Kidney glomerular epithelial cell (primary cell): Measurements from ENCODE around the gene DCXR.
A peak's percentile ranks its signal among the peaks of the same experiment; 100 is the strongest.

Source experiments
- DNase-seq: peaks from one replicate; lab custom pipeline; 2025; lab: John Stamatoyannopoulos, UW

DCXR gene

DNA sequence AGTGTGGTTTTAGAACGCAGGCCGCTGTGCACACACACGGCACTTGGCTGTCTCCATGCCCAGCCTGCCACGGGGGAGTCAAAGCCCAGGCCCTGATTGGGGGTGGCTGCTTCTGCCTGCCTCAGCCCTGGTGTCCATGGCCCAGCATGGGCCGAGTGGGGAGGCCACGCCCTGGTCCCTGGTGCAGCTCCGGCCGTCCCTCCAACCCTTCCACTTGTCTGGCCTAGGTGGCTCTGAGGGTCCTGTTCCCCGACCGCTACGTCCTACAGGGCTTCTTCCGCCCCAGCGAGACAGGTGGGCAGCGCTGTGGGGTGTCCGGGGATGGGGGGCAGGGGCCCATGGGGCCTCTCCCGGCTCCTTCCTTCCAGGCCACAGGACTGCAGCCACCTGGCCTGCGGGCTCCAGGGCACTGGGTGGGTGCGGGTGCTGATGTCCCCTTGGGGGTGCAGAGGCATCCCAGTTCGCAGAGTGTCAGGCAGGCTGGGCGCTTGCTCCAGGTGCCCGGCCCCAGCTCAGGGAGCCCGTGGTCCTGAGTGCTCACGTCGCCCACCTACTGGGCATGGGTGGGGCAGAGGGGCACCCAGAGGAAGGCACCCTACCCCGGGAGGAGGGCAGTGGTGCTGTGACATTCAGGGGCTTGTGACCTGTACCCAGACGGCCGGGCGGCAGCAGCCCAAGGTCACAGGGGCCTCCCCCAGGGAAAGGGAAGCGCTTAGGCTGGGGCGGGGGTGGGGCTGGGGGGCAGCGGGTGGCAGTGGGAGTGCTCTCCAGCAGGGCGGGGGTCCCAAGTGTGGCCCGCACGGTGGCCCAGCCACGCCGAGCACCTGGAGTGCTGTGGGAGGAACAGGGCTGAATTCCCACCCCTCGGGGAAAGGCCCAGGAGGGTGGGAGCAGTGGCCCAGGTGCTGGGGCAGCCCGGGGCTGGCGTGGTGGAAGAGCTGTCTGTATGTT lies 26.6 kb downstream of the DCXR start:
- DNase-seq, result no peak

DNA sequence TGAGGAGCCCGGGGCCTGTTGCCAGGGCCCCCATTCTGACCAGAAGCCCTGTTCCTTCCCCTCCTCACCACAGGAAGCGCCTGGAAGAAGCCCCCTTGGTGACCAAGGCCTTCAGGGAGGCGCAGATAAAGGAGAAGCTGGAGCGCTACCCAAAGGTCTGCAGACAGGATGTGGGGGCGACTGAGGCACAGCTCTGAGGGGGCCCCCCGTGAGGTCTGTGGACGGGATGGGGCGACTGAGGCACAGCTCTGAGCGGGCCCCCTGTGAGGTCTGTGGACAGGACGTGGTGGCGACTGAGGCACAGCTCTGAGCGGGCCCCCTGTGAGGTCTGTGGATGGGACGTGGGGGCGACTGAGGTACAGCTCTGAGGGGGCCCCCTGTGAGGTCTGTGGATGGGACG lies 28.1 kb downstream of the DCXR start:
- no peak for DNase-seq

GRCh38 chr17:82008941-82009405 lies 28.5 kb downstream of the DCXR start:
- no peak for DNase-seq

GRCh38 chr17:82008258-82008940 lies 29.1 kb downstream of the DCXR start:
- DNase-seq, result no peak

DNA sequence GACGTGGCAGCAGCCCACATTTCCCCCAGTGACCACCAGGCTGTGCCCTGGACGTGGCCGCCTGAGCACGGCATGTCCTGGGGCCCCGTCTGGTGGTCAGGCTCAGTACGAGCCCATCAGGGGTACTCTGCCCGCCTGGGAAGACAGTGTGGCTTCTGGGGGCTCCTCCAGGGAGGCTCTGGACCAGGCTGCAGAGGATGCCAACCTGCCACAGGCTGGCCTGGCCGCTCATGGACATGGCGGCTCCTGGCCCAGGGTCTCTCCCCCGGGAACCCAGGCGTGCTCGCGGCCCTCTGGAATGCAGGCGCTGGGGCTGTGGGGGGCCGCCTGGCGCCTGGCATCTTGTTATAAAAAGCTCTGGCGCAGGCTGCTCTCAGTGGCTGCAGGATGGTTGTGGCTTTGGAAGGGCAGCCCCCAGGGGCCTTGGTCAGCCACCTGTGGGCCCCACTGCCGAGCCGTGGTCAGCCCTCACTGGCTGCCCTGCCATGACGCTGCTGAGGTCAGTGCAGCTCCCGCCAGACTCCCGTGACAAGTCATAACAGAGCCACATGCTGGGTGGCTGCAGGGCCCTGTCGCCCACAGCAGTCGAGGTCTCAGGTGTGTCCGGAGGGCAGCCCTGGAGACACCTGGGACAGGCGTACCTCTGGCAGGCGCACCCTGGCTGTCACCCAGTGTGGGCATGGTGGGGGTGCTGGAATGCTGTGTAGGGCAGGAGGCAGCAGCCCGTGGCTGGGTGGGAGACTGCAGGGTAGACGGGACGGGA lies 29.8 kb downstream of the DCXR start:
- DNase-seq, result no peak

DNA sequence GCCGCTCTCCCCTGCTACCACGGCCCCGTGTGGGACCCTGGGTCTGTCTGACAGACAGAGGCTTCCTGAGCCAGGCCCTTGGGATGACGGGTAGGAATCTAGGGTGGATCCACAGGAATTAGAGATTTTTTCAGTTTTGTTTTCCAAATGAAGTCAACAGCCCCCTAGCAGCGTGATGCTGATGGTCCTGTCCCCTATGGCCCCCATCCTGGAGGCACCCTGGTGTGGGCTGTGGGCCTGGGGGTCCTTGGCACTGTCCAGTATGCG lies 30.3 kb downstream of the DCXR start:
- no peak for DNase-seq

GRCh38 chr17:82006468-82007227 lies 30.8 kb downstream of the DCXR start:
- DNase-seq, result peak; percentile 7

- no peak for DNase-seq
These were observed 31.7 kb downstream of the DCXR start for GRCh38 chr17:82005701-82006348.

GRCh38 chr17:82004517-82005455 lies 32.7 kb downstream of the DCXR start:
- no peak for DNase-seq

GRCh38 chr17:82003411-82004381 lies 33.8 kb downstream of the DCXR start:
- peak; percentile 88 for DNase-seq

GRCh38 chr17:82001571-82002056 lies 35.9 kb downstream of the DCXR start:
- no peak for DNase-seq

DNA sequence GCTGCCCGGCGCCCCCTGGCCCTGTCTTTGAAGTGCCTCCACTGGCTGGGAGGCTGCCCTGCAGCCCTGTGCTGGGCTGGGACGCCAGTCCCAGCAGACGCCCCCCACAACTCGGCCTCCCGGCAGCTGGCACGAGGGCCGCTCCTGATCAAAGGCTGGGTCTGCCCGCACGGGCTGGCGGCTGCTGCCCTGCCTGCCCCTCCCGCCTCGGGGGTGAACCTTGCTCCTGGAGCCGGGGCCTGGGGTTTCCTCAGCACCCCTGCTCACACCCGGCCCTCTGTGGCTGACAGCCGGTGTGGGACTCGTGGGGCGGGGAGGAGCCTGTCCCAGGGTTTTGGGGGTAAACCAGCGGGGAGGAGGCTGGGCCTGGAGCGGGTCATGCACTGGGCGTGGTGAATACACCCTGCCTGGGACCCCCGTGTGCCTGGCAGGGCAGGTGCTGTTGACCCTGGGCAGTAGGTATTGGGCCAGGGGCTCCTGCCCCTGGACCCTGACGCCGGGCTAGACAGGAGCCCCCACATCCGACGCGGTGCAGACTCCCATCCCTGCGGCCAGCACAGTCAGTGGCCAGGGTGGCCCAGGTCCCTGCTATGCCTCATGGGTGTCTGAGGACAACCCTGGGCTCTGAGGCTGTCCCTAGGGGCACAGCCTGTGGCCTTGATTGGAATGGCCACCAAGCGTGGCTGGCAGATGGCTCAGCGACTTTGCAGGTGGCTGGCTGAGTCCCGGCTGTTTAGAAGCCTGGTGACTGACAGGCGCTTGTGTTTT lies 36.5 kb downstream of the DCXR start:
- DNase-seq, result no peak

- no peak for DNase-seq
These were observed 37.3 kb downstream of the DCXR start for GRCh38 chr17:81999976-82000802.

DNA sequence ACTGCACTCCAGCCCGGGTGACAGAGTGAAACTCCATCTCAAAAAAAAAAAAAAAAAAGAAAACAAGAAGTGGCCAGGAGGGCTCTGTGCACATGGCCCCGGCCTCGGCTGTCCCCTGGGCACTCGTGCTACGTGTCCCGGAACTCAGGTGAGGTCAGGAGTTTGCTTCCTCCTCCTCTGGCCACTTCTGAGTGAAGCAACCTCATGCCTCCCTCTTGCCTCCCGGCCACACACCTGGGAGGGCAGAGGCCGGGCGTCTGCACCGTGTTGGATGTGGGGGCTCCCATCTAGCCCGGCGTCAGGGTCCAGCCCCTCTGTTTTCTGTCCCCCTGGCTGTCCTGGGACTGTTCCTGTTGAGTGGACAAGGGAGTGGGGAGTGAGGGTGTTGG lies 37.9 kb downstream of the DCXR start:
- DNase-seq, result no peak

- no peak for DNase-seq
These were observed 38.6 kb downstream of the DCXR start for GRCh38 chr17:81998691-81999438.

GRCh38 chr17:81998212-81998611 lies 39.3 kb downstream of the DCXR start:
- no peak for DNase-seq
